A673 (cell line): ENCODE data around the gene WHRN.

ENCODE experiments used
- CTCF ChIP-seq: fragments of 300-800, 200-600 bp; sonication (generic); conservative IDR thresholded peaks from 2 replicates; pipeline ENCODE4 v1.5.1; 2017; ENCODE audit warnings: low read depth, mild to moderate bottlenecking, antibody characterized with exemption, low read length, moderate library complexity, mixed read lengths
- EZH2 ChIP-seq: fragments of 200-600 bp; sonication (generic); IDR thresholded peaks from 2 replicates; pipeline ENCODE4 v1.6.1; 2017; ENCODE audit warnings: borderline replicate concordance, low read depth, mild to moderate bottlenecking, mixed read lengths, antibody characterized with exemption, low read length; ENCODE audit not compliant: poor library complexity, severe bottlenecking

GRCh38 chr9:114371973-114372917 lies 133.0 kb downstream of the WHRN start:
- TF ChIP-seq EZH2 (no peak), CTCF (no peak)
